DOHH2 (cell line): ENCODE measurements around the gene AP3S1.

ENCODE experiments used
- H3F3A ChIP-seq: fragments of 200-600 bp; sonication (generic), shearing (Covaris generic); 2 replicates; pipeline ENCODE4 v1.6.0; 2016; ENCODE audit warnings: antibody characterized with exemption, mild to moderate bottlenecking; ENCODE audit not compliant: control insufficient read depth, insufficient read depth
- H3K27ac ChIP-seq: fragments of 200-600 bp; sonication (generic); 2 replicates; pipeline ENCODE4 v1.5.1; 2014; ENCODE audit warnings: low read depth, mild to moderate bottlenecking, low read length, moderate library complexity
- H3K27me3 ChIP-seq: fragments of 200-600 bp; sonication (generic); 2 replicates; pipeline ENCODE4 v1.6.1; 2014; ENCODE audit warnings: mild to moderate bottlenecking, low read length, mixed read lengths; ENCODE audit not compliant: control insufficient read depth
- H3K36me3 ChIP-seq: fragments of 200-600 bp; sonication (generic); 2 replicates; pipeline ENCODE4 v1.6.1; 2014; ENCODE audit warnings: mild to moderate bottlenecking, low read length, moderate library complexity, mixed read lengths; ENCODE audit not compliant: control insufficient read depth
- H3K4me1 ChIP-seq: fragments of 200-600 bp; sonication (generic); 2 replicates; pipeline ENCODE4 v1.6.1; 2014; ENCODE audit warnings: mild to moderate bottlenecking, low read length, mixed read lengths; ENCODE audit not compliant: control insufficient read depth
- H3K4me2 ChIP-seq: fragments of 200-600 bp; sonication (generic); 2 replicates; pipeline ENCODE4 v1.6.0; 2014; ENCODE audit warnings: mild to moderate bottlenecking, low read length, moderate library complexity
- H3K4me3 ChIP-seq: fragments of 200-600 bp; sonication (generic); 2 replicates; pipeline ENCODE4 v1.5.1; 2014; ENCODE audit warnings: mild to moderate bottlenecking, low read length, mixed read lengths
- H3K79me2 ChIP-seq: fragments of 200-600 bp; sonication (generic); 2 replicates; pipeline ENCODE4 v1.6.1; 2014; ENCODE audit warnings: mild to moderate bottlenecking, low read length, mixed read lengths; ENCODE audit not compliant: control insufficient read depth
- H3K9me2 ChIP-seq: fragments of 200-600 bp; sonication (generic); replicated peaks from 2 replicates; pipeline ENCODE4 v1.6.1; 2014; ENCODE audit warnings: mild to moderate bottlenecking, low read length, mixed read lengths; ENCODE audit not compliant: control insufficient read depth
- H3K9me3 ChIP-seq: fragments of 200-600 bp; sonication (generic); 2 replicates; pipeline ENCODE4 v1.6.1; 2014; ENCODE audit warnings: antibody characterized with exemption, low read length, mixed read lengths; ENCODE audit not compliant: control insufficient read depth, insufficient read depth
- H4K20me1 ChIP-seq: fragments of 200-600 bp; sonication (generic); 2 replicates; pipeline ENCODE4 v1.6.0; 2014; ENCODE audit warnings: low read depth, mild to moderate bottlenecking, antibody characterized with exemption, low read length, moderate library complexity; ENCODE audit not compliant: control insufficient read depth, insufficient read depth
- EZH2phosphoT487 ChIP-seq: fragments of 200-600 bp; sonication (generic); IDR thresholded peaks from 2 replicates; pipeline ENCODE4 v1.6.1; 2017; ENCODE audit warnings: borderline replicate concordance, mild to moderate bottlenecking, antibody characterized with exemption, low read length, moderate library complexity, mixed read lengths
- TF ChIP-seq, protein P1 (sequence below): fragments of 200-600 bp; sonication (generic); IDR thresholded peaks from one replicate; pipeline ENCODE4 v1.5.1; 2014; ENCODE audit warnings: antibody characterized with exemption, mild to moderate bottlenecking, low read depth, low read length; ENCODE audit not compliant: poor library complexity, severe bottlenecking

The AP3S1 gene

DNA sequence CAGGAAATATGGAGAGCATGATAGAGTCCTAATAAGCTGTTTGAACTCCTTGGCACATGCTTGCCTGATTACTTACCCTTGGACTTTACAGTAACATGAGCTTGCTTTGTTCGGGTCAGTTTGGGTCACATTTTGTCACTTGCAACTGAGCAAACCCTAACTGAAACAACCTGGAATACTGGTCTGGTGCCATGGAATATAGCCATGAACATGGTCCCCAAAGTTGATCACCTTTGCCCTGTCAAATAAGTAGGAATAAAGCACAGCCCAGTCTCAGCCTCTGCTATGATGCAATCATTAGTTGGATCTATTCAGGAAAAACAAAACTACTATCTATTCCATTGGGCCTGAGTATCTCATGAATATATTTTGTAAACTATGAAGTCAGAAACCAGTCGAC lies 43.5 kb upstream of the AP3S1 start:
- Histone ChIP-seq H3K27me3 (no peaks in the 10 kb centered on the region), H3K79me2 (no peaks in the 10 kb centered on the region), H3K4me2 (no peak overlapping the region), H3K36me3 (no peaks in the 10 kb centered on the region), H3K4me3 (no peak overlapping the region), H3K4me1 (peaks cover 13% of the 10 kb centered on the region), H3K9me2 (no peaks in the 10 kb centered on the region), H3K9me3 (no peaks in the 10 kb centered on the region), H3F3A (no peaks in the 10 kb centered on the region), H4K20me1 (no peaks in the 10 kb centered on the region), H3K27ac (no peak overlapping the region)
- TF ChIP-seq EZH2phosphoT487, result no peak
- TF ChIP-seq, protein P1, sequence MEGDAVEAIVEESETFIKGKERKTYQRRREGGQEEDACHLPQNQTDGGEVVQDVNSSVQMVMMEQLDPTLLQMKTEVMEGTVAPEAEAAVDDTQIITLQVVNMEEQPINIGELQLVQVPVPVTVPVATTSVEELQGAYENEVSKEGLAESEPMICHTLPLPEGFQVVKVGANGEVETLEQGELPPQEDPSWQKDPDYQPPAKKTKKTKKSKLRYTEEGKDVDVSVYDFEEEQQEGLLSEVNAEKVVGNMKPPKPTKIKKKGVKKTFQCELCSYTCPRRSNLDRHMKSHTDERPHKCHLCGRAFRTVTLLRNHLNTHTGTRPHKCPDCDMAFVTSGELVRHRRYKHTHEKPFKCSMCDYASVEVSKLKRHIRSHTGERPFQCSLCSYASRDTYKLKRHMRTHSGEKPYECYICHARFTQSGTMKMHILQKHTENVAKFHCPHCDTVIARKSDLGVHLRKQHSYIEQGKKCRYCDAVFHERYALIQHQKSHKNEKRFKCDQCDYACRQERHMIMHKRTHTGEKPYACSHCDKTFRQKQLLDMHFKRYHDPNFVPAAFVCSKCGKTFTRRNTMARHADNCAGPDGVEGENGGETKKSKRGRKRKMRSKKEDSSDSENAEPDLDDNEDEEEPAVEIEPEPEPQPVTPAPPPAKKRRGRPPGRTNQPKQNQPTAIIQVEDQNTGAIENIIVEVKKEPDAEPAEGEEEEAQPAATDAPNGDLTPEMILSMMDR, result no peak

DNA sequence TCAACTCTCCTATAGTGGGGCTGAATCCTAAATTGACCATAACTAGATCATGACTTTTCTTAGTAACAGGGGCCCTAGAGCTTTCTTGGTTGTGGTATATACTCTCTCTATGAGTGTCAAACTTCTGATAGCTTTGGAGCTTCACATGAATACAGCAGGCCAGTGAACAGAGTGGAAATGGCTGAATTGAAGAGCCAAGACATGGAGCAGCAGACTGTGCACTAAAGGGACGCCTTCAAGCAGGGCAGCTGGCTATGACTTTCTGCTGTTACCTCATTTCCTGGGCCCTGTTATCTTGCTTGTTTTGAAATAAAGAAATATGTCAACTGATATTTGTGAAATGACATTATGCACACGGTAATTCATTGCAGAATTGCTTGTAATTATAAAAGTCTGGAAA lies 41.6 kb upstream of the AP3S1 start:
- Histone ChIP-seq H4K20me1 (no peaks in the 10 kb centered on the region), H3K36me3 (no peaks in the 10 kb centered on the region), H3K9me2 (no peaks in the 10 kb centered on the region), H3K4me2 (peak overlapping the region; percentile 14; the same call in 1 of the 2 replicates), H3F3A (no peaks in the 10 kb centered on the region), H3K4me3 (no peak overlapping the region), H3K27ac (no peak overlapping the region), H3K27me3 (no peaks in the 10 kb centered on the region), H3K9me3 (no peaks in the 10 kb centered on the region), H3K4me1 (peaks cover 11% of the 10 kb centered on the region), H3K79me2 (no peaks in the 10 kb centered on the region)
- TF ChIP-seq, protein P1, result no peak
- TF ChIP-seq EZH2phosphoT487, result no peak

DNA sequence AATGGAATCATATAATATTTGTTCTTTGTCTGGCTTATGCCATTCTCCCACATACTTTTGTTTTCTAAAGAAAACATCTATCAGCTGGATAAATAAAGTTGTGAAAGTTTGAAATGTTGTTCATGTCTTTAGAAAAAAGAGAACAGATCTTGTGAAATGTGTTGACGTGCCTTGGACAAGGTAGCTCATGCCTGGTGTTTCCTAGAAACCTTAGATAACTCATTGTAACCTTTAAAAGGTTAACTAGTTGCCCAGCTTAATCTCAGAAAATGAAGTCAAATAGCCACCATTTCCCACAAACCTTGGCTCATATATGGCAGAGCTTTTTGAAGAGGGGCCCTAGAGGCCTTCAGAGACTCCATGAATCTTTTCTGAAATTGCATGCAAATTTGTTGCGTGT lies 40.6 kb upstream of the AP3S1 start:
- Histone ChIP-seq H3K9me2 (no peaks in the 10 kb centered on the region), H3K4me2 (no peak overlapping the region), H4K20me1 (no peaks in the 10 kb centered on the region), H3K79me2 (no peaks in the 10 kb centered on the region), H3K27ac (no peak overlapping the region), H3F3A (no peaks in the 10 kb centered on the region), H3K4me1 (peaks cover 11% of the 10 kb centered on the region), H3K27me3 (no peaks in the 10 kb centered on the region), H3K36me3 (no peaks in the 10 kb centered on the region), H3K4me3 (no peak overlapping the region), H3K9me3 (no peaks in the 10 kb centered on the region)
- TF ChIP-seq, protein P1, result no peak
- no peak for TF ChIP-seq EZH2phosphoT487

DNA sequence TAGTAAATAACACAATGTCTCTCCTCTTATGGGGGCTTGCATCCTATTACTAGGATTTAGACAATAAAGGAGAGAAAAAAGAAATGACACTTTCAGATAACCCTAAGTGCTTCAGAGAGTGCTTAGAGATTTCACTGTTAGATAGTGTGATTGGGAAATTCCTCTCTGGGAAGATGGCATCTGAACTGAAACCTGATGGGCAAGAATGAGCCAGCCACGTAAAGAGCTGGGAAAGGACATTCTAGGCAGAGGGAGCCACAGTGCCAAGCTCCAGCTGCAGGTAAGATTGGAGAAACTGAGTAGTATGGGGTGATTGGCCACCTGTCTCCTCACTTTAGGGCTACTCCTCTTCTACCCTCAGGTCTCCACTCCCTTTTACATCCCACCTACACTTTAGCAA lies 39.8 kb upstream of the AP3S1 start:
- H3K27me3 ChIP-seq, result no peaks in the 10 kb centered on the region
- H3F3A ChIP-seq, result no peaks in the 10 kb centered on the region
- no peaks in the 10 kb centered on the region for H3K9me3 ChIP-seq
- no peaks in the 10 kb centered on the region for H3K9me2 ChIP-seq
- H3K4me2 ChIP-seq, result no peak overlapping the region
- H4K20me1 ChIP-seq, result no peaks in the 10 kb centered on the region
- no peak overlapping the region for H3K27ac ChIP-seq
- no peaks in the 10 kb centered on the region for H3K79me2 ChIP-seq
- no peak overlapping the region for H3K4me3 ChIP-seq
- H3K36me3 ChIP-seq, result no peaks in the 10 kb centered on the region
- no peak for TF ChIP-seq EZH2phosphoT487
- TF ChIP-seq, protein P1, result no peak
- H3K4me1 ChIP-seq, result peaks cover 11% of the 10 kb centered on the region
